Activated CD4-positive, alpha-beta T cell treated with anti-CD3 and anti-CD28 coated beads, Interleukin-2, amount 10 ng/mL, durations not matched to agents 24 days and 14 days (primary cell): ENCODE data around the gene IRAG1. TPM values are rescaled to one million over a fixed set of nuclear protein-coding genes. Genes with fewer than 3 reads are reported as not detected.

Experiments
- DNase-seq: peaks from one replicate; pipeline ENCODE4 v3.0.0; 2022
- H3K27ac Mint-ChIP-seq: one replicate; pipeline ENCODE4 v1.8.0; 2022; ENCODE audit warnings: mild to moderate bottlenecking, mixed read lengths
- H3K27me3 Mint-ChIP-seq: one replicate; pipeline ENCODE4 v1.8.0; 2022; ENCODE audit warnings: mixed read lengths
- H3K36me3 Mint-ChIP-seq: one replicate; pipeline ENCODE4 v1.8.0; 2022; ENCODE audit warnings: low read depth, mild to moderate bottlenecking, mixed read lengths
- H3K4me1 Mint-ChIP-seq: one replicate; pipeline ENCODE4 v1.8.0; 2021; ENCODE audit warnings: mixed read lengths
- H3K4me3 Mint-ChIP-seq: one replicate; pipeline ENCODE4 v1.8.0; 2022; ENCODE audit warnings: mild to moderate bottlenecking, moderate library complexity, mixed read lengths
- H3K9me3 Mint-ChIP-seq: one replicate; pipeline ENCODE4 v1.8.0; 2021; ENCODE audit warnings: mixed read lengths
- intact Hi-C: fragments of 100-400 bp; cut with micrococcal nuclease; formaldehyde crosslinking; loops from one replicate; pipeline ENCODE4 v1.15.1; 2023
- total RNA-seq: library from RNA; stranded (reverse); gene quantifications from 2 replicates; pipeline ENCODE4 v1.2.3, GENCODE V29; 2022

The IRAG1 gene
- total RNA-seq, 1 donor from 2014 or later = not detected

- no peak for DNase-seq
- intact Hi-C loops = loop anchor here (1.0 to 2.0 kb wide), 4 partner anchors 81 to 248 kb away; partner anchors contain the start of gene RNF141
- Mint-ChIP-seq H3K4me1 (peaks cover 29% of the 10 kb centered on the region), H3K4me3 (no peak overlapping the region), H3K27me3 (no peaks in the 10 kb centered on the region), H3K9me3 (no peaks in the 10 kb centered on the region), H3K36me3 (no peaks in the 10 kb centered on the region), H3K27ac (no peak overlapping the region)
Observed at GRCh38 chr11:10654811-10655150, 38.8 kb downstream of the IRAG1 start.

- Mint-ChIP-seq H3K4me3 (no peak overlapping the region), H3K27ac (no peak overlapping the region)
- intact Hi-C loops = loop anchor here (1.0 to 2.0 kb wide), 4 partner anchors 81 to 248 kb away; partner anchors contain the start of gene RNF141
Observed at GRCh38 chr11:10653946-10654810, 39.4 kb downstream of the IRAG1 start.

GRCh38 chr11:10653261-10653660 lies 40.3 kb downstream of the IRAG1 start:
- Mint-ChIP-seq H3K27me3 (no peaks in the 10 kb centered on the region), H3K9me3 (no peaks in the 10 kb centered on the region), H3K4me3 (no peak overlapping the region), H3K4me1 (peaks cover 19% of the 10 kb centered on the region), H3K36me3 (no peaks in the 10 kb centered on the region), H3K27ac (no peak overlapping the region)
- intact Hi-C loops = no loop called here
- DNase-seq = no peak

More at GRCh38 chr11:10653946-10654810, 39.4 kb downstream of the IRAG1 start:
- H3K36me3 Mint-ChIP-seq = no peaks in the 10 kb centered on the region
- H3K9me3 Mint-ChIP-seq = no peaks in the 10 kb centered on the region
- peaks cover 25% of the 10 kb centered on the region for H3K4me1 Mint-ChIP-seq
- H3K27me3 Mint-ChIP-seq = no peaks in the 10 kb centered on the region
- DNase-seq = peak; percentile 80

GRCh38 chr11:10651656-10652361 lies 41.7 kb downstream of the IRAG1 start:
- no peak for DNase-seq
- Mint-ChIP-seq H3K36me3 (no peaks in the 10 kb centered on the region), H3K4me1 (peaks cover 15% of the 10 kb centered on the region), H3K4me3 (no peak overlapping the region), H3K27me3 (no peaks in the 10 kb centered on the region), H3K27ac (no peak overlapping the region), H3K9me3 (no peaks in the 10 kb centered on the region)
- intact Hi-C loops = no loop called here

- peaks cover 12% of the 10 kb centered on the region for H3K4me1 Mint-ChIP-seq
- H3K27ac Mint-ChIP-seq = no peak overlapping the region
- H3K4me3 Mint-ChIP-seq = no peak overlapping the region
- no peaks in the 10 kb centered on the region for H3K9me3 Mint-ChIP-seq
- intact Hi-C loops = no loop called here
- H3K27me3 Mint-ChIP-seq = no peaks in the 10 kb centered on the region
- H3K36me3 Mint-ChIP-seq = no peaks in the 10 kb centered on the region
- DNase-seq = no peak
Observed at GRCh38 chr11:10650630-10651029, 42.9 kb downstream of the IRAG1 start.

- Mint-ChIP-seq H3K27ac (no peak overlapping the region), H3K27me3 (no peaks in the 10 kb centered on the region), H3K9me3 (no peaks in the 10 kb centered on the region), H3K36me3 (no peaks in the 10 kb centered on the region), H3K4me1 (peaks cover 12% of the 10 kb centered on the region), H3K4me3 (no peak overlapping the region)
- intact Hi-C loops = no loop called here
- no peak for DNase-seq
Observed at GRCh38 chr11:10650166-10650565, 43.4 kb downstream of the IRAG1 start.

- no peaks in the 10 kb centered on the region for H3K36me3 Mint-ChIP-seq
- no peak overlapping the region for H3K27ac Mint-ChIP-seq
- no peaks in the 10 kb centered on the region for H3K27me3 Mint-ChIP-seq
- peaks cover 6% of the 10 kb centered on the region for H3K4me1 Mint-ChIP-seq
- H3K9me3 Mint-ChIP-seq = no peaks in the 10 kb centered on the region
- H3K4me3 Mint-ChIP-seq = no peak overlapping the region
- DNase-seq = no peak
- intact Hi-C loops = no loop called here
Observed at GRCh38 chr11:10648871-10649270, 44.7 kb downstream of the IRAG1 start.

- DNase-seq = no peak
- Mint-ChIP-seq H3K27me3 (no peaks in the 10 kb centered on the region), H3K4me1 (peaks cover 6% of the 10 kb centered on the region), H3K27ac (no peak overlapping the region), H3K36me3 (no peaks in the 10 kb centered on the region), H3K4me3 (no peak overlapping the region), H3K9me3 (no peaks in the 10 kb centered on the region)
- intact Hi-C loops = no loop called here
Observed at GRCh38 chr11:10646681-10647355, 46.7 kb downstream of the IRAG1 start.

- no peaks in the 10 kb centered on the region for H3K9me3 Mint-ChIP-seq
- peaks cover 6% of the 10 kb centered on the region for H3K4me1 Mint-ChIP-seq
- H3K4me3 Mint-ChIP-seq = no peak overlapping the region
- H3K27me3 Mint-ChIP-seq = no peaks in the 10 kb centered on the region
- H3K36me3 Mint-ChIP-seq = no peaks in the 10 kb centered on the region
- intact Hi-C loops = no loop called here
- DNase-seq = no peak
- H3K27ac Mint-ChIP-seq = no peak overlapping the region
Observed at GRCh38 chr11:10646005-10646404, 47.5 kb downstream of the IRAG1 start.

- H3K4me1 Mint-ChIP-seq = peaks cover 6% of the 10 kb centered on the region
- no peaks in the 10 kb centered on the region for H3K9me3 Mint-ChIP-seq
- intact Hi-C loops = no loop called here
- H3K27ac Mint-ChIP-seq = no peak overlapping the region
- no peak for DNase-seq
- H3K36me3 Mint-ChIP-seq = no peaks in the 10 kb centered on the region
- H3K4me3 Mint-ChIP-seq = no peak overlapping the region
- no peaks in the 10 kb centered on the region for H3K27me3 Mint-ChIP-seq
Observed at GRCh38 chr11:10645212-10645795, 48.3 kb downstream of the IRAG1 start.

Other genes with a start within 250 kb of the IRAG1 start
- gene AMPD3, start 238.5 kb downstream of the IRAG1 start, total RNA-seq = 14.5 and 18.3 TPM in 2 replicates
- gene RNF141, start 152.6 kb downstream of the IRAG1 start, total RNA-seq = 14.3 and 15.4 TPM in 2 replicates
- gene LYVE1, start 125.1 kb downstream of the IRAG1 start, total RNA-seq = not detected in 2 replicates
- 43.9 and 44.3 TPM in 2 replicates for gene CTR9, start 57.5 kb upstream of the IRAG1 start, total RNA-seq
- 1,071 and 1,120 TPM in 2 replicates for gene EIF4G2, start 115.2 kb upstream of the IRAG1 start, total RNA-seq
- gene ZBED5, start 164.3 kb upstream of the IRAG1 start, total RNA-seq = 41.8 and 43.1 TPM in 2 replicates